Testis (tissue), 5 donors: ENCODE results near the gene SURF2. TPM values are rescaled to one million over a fixed set of nuclear protein-coding genes. Genes with fewer than 3 reads are reported as not detected.
"Not testable (repeated sequence)": the region's sequence is repeated elsewhere in the genome, so short reads cannot be mapped to it uniquely, and the experiment has no call there.

ENCODE experiments used
- DNase-seq: peaks from one replicate; pipeline ENCODE4 v3.0.0-alpha.2; 2019
- H3K27ac ChIP-seq, 2 donors: fragments of 200-600 bp; sonication (generic); one replicate each; pipeline ENCODE4 v1.5.1; 2019
- H3K27me3 ChIP-seq: fragments of 200-600 bp; sonication (generic); one replicate; pipeline ENCODE4 v1.5.1; 2019
- H3K36me3 ChIP-seq: fragments of 200-600 bp; sonication (generic); one replicate; pipeline ENCODE4 v1.5.1; 2017; ENCODE audit warnings: low read depth; ENCODE audit errors: missing control alignments
- H3K4me1 ChIP-seq: fragments of 200-600 bp; sonication (generic); one replicate; pipeline ENCODE4 v1.5.1; 2019
- H3K4me3 ChIP-seq, 2 donors: fragments of 200-600 bp; sonication (generic); one replicate each; pipeline ENCODE4 v1.5.1; 2017 to 2019
- H3K9me3 ChIP-seq: fragments of 200-600 bp; sonication (generic); one replicate; pipeline ENCODE4 v1.5.1; 2017
- POLR2A ChIP-seq: fragments of 450-650 bp; IDR thresholded peaks from one replicate; pipeline ENCODE4 v1.6.1; 2017; ENCODE audit warnings: antibody characterized with exemption, mild to moderate bottlenecking, moderate library complexity
- WGBS, 2 donors: methylation state at CpG; one replicate each; pipeline ENCODE4 v1.1.5; 2018; 5-methylcytosine and 5-hydroxymethylcytosine counted together
- intact Hi-C: fragments of 100-400 bp; cut with DNase I; formaldehyde crosslinking; loops from one replicate; pipeline ENCODE4 v1.15.1; 2023; ENCODE audit warnings: low total_unique reads
- long read RNA-seq, 2 donors: transcript quantifications; one replicate each; lab custom pipeline, GENCODE V29; 2026
- polyA plus RNA-seq: library from polyadenylated mRNA; stranded (reverse); fragments of 350-450 nt; fragmentation: Illumina TruSeq; extraction: RNeasy Lipid Tissue Mini Kit (QIAGEN cat#74804); gene quantifications from one replicate; pipeline ENCODE4 v1.2.3, GENCODE V29; 2014; ENCODE audit warnings: low read depth, low replicate concordance; ENCODE audit not compliant: insufficient read depth
- total RNA-seq, 2 donors: library from RNA; depleted of rRNA; stranded (reverse); fragments of >200 nt; gene quantifications; one replicate each; pipeline ENCODE4 v1.2.3, GENCODE V29; 2016
- TF ChIP-seq, protein P1 (sequence below), 3 experiments: fragments of 450-650 bp in 2 of 3; fragments of 200-600 bp in 1 of 3; sonication (generic) in 1 of 3; IDR thresholded peaks; one replicate each; pipeline ENCODE4 v1.5.1; 2016 to 2019; ENCODE audit warnings: antibody characterized with exemption in 3 of 3, mild to moderate bottlenecking in 2 of 3, moderate library complexity in 1 of 3

SURF2 gene
- total RNA-seq: 100 to 1,000 TPM; 103 to 121 TPM
- polyA plus RNA-seq: 160 TPM
- long read RNA-seq, donor 1, transcript SURF2-201 (6 exons, 842 nt): major isoform, 17 of 146 reads
- long read RNA-seq, donor 1, partial matches to known transcripts: 129 of 146 reads
- long read RNA-seq, donor 1, other reads (novel, unspliced or antisense): 0 of 146 reads
- long read RNA-seq, donor 2, transcript SURF2-201 (6 exons, 842 nt): major isoform, 11 of 18 reads
- long read RNA-seq, donor 2, partial matches to known transcripts: 7 of 18 reads
- long read RNA-seq, donor 2, other reads (novel, unspliced or antisense): 0 of 18 reads

DNA sequence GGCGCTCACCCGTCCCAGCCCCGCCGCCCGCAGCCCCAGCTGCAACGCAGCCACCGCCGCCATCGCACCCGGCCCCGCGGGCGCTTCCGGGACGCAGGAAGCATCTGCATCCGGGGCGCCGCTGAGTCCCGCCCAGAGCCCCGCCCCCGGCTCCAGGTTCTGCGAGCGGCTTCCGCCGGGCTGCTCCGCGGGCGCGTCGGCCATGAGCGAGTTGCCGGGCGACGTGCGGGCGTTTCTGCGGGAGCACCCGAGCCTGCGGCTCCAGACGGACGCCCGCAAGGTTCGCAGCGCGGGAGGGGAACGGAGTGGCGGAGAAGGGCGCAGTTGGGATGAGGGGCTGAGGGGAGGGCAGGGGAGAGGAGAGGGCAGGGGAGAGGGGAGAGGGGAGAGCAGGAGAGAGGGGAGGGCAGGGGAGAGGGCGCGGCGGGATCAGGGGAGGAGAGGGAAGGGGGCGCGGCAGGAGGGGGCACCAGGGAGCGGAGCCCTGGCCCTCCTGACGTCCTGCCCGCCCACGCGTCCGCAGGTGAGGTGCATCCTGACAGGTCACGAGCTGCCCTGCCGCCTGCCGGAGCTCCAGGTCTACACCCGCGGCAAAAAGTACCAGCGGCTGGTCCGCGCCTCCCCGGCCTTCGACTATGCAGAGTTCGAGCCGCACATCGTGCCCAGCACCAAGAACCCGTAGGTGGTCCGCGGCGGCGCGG, at the start of gene SURF2, which contains the start of gene SURF1:
Gene SURF2 (plus strand): TSS at position 160 of the 701 bp plus-strand sequence. CDS start 43 bp downstream, at position 203.
Gene SURF1 (minus strand): TSS at position 97 of the 701 bp plus-strand sequence. CDS start 34 bp downstream, at position 63.
- intact Hi-C loops: no loop called here
- DNase-seq: peak; percentile 93
- H3K4me1 ChIP-seq: peaks cover 20% of the 10 kb centered on the region
- H3K4me3 ChIP-seq: peak within 1 kb of the TSS; percentile 81 to 83
- WGBS, 2 donors: 1% methylated on average over 25 to 67 of the region's 78 CpGs
- H3K27me3 ChIP-seq: no peaks in the 10 kb centered on the region
- H3K36me3 ChIP-seq: no peaks in the 10 kb centered on the region
- no peak for TF ChIP-seq POLR2A
- TF ChIP-seq, protein P1, sequence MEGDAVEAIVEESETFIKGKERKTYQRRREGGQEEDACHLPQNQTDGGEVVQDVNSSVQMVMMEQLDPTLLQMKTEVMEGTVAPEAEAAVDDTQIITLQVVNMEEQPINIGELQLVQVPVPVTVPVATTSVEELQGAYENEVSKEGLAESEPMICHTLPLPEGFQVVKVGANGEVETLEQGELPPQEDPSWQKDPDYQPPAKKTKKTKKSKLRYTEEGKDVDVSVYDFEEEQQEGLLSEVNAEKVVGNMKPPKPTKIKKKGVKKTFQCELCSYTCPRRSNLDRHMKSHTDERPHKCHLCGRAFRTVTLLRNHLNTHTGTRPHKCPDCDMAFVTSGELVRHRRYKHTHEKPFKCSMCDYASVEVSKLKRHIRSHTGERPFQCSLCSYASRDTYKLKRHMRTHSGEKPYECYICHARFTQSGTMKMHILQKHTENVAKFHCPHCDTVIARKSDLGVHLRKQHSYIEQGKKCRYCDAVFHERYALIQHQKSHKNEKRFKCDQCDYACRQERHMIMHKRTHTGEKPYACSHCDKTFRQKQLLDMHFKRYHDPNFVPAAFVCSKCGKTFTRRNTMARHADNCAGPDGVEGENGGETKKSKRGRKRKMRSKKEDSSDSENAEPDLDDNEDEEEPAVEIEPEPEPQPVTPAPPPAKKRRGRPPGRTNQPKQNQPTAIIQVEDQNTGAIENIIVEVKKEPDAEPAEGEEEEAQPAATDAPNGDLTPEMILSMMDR (IDR thresholded peaks at IDR 0.05): no peak
- H3K27ac ChIP-seq: peak within 1 kb of the TSS; percentile 13 to 45
- H3K9me3 ChIP-seq: no peaks in the 10 kb centered on the region

- Histone ChIP-seq H3K4me1 (no peaks in the 10 kb centered on the region), H3K4me3 (no peak overlapping the region), H3K27ac (no peak overlapping the region), H3K27me3 (no peaks in the 10 kb centered on the region), H3K36me3 (no peaks in the 10 kb centered on the region), H3K9me3 (no peaks in the 10 kb centered on the region)
- no peak for DNase-seq
- WGBS, 2 donors: 77 to 82% methylated on average over 16 of the region's 16 CpGs
- TF ChIP-seq, protein P1 (IDR thresholded peaks at IDR 0.05): no peak
- no peak for TF ChIP-seq POLR2A
- intact Hi-C loops: no loop called here
Measured at GRCh38 chr9:133307301-133307700, 49.0 kb upstream of the SURF2 start.

DNA sequence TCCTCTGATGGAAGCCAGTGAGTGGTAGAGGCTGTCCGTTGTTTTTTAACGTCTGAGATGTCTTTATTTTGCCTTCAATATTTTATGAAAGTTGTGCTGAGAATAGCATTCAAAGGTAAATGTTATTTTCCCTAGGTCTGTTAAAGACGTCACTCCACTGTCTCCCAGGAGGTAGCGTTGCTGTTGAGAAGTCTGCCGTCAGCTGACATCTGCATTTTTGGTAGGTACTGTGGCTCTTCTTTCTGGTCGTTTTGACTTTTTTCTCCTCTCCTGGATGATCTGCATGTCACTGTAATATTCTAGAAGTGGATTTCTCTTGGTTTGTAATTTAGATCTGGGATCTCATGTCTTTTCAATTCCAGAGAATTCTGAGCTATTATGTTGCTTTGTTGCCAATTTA, 46.7 kb upstream of the SURF2 start:
- no peaks in the 10 kb centered on the region for H3K36me3 ChIP-seq
- H3K4me3 ChIP-seq: no peak overlapping the region
- H3K27me3 ChIP-seq: no peaks in the 10 kb centered on the region
- H3K27ac ChIP-seq: no peak overlapping the region
- 82 to 88% methylated on average over 6 of the region's 6 CpGs for WGBS, 2 donors
- no peaks in the 10 kb centered on the region for H3K4me1 ChIP-seq
- intact Hi-C loops: no loop called here
- no peaks in the 10 kb centered on the region for H3K9me3 ChIP-seq
- TF ChIP-seq, protein P1 (IDR thresholded peaks at IDR 0.05): no peak
- TF ChIP-seq POLR2A: no peak
- no peak for DNase-seq

GRCh38 chr9:133315997-133316396, 40.4 kb upstream of the SURF2 start:
- DNase-seq: no peak
- Histone ChIP-seq H3K9me3 (no peaks in the 10 kb centered on the region), H3K27me3 (no peaks in the 10 kb centered on the region), H3K4me3 (no peak overlapping the region), H3K27ac (no peak overlapping the region), H3K4me1 (no peaks in the 10 kb centered on the region), H3K36me3 (no peaks in the 10 kb centered on the region)
- TF ChIP-seq POLR2A: no peak
- TF ChIP-seq, protein P1 (IDR thresholded peaks at IDR 0.05): no peak
- intact Hi-C loops: no loop called here
- 70 to 78% methylated on average over 2 of the region's 2 CpGs for WGBS, 2 donors

- H3K9me3 ChIP-seq, H3K27ac ChIP-seq, H3K36me3 ChIP-seq, H3K4me1 ChIP-seq, DNase-seq, H3K27me3 ChIP-seq, intact Hi-C loops, H3K4me3 ChIP-seq: not testable (repeated sequence)
- 85% methylated on average over 11 of the region's 13 CpGs; no CpG with 5 or more reads in 1 of the 2 donors for WGBS, 2 donors
Measured at GRCh38 chr9:133317551-133317950, 38.8 kb upstream of the SURF2 start.
